GM18861 (cell line): ENCODE data around the gene CSTPP1.
"Not testable (repeated sequence)": the region's sequence is repeated elsewhere in the genome, so short reads cannot be mapped to it uniquely, and the experiment has no call there.

Experiments
- ATAC-seq: cut with Tn5 transposase; IDR thresholded peaks from one replicate; pipeline ENCODE4 v1.9.1; 2021; ENCODE audit not compliant: unreplicated experiment

Gene CSTPP1

GRCh38 chr11:47096871-47097270 lies 160.3 kb downstream of the CSTPP1 start:
- ATAC-seq, result not testable (repeated sequence)

- not testable (repeated sequence) for ATAC-seq
Measured at GRCh38 chr11:47098223-47098622, 161.7 kb downstream of the CSTPP1 start.

GRCh38 chr11:47099214-47099917 lies 162.8 kb downstream of the CSTPP1 start:
- no peak for ATAC-seq

- ATAC-seq, result no peak
Measured at GRCh38 chr11:47099918-47100315, 163.4 kb downstream of the CSTPP1 start.

GRCh38 chr11:47101406-47101805 lies 164.8 kb downstream of the CSTPP1 start:
- ATAC-seq, result no peak

GRCh38 chr11:47104261-47104950 lies 167.8 kb downstream of the CSTPP1 start:
- ATAC-seq, result no peak

GRCh38 chr11:47105541-47105940 lies 169.0 kb downstream of the CSTPP1 start:
- ATAC-seq, result no peak

GRCh38 chr11:47105974-47106373 lies 169.4 kb downstream of the CSTPP1 start:
- no peak for ATAC-seq

GRCh38 chr11:47106798-47107411 lies 170.3 kb downstream of the CSTPP1 start:
- ATAC-seq, result no peak

GRCh38 chr11:47107744-47108143 lies 171.2 kb downstream of the CSTPP1 start:
- ATAC-seq, result no peak

GRCh38 chr11:47108214-47108613 lies 171.7 kb downstream of the CSTPP1 start:
- ATAC-seq, result no peak

- ATAC-seq, result no peak
Measured at GRCh38 chr11:47109051-47109726, 172.6 kb downstream of the CSTPP1 start.

GRCh38 chr11:47109727-47110246 lies 173.2 kb downstream of the CSTPP1 start:
- ATAC-seq, result no peak

- peak; percentile 81 for ATAC-seq
Measured at GRCh38 chr11:47111318-47111804, 174.8 kb downstream of the CSTPP1 start.

- not testable (repeated sequence) for ATAC-seq
Measured at GRCh38 chr11:47112941-47113340, 176.4 kb downstream of the CSTPP1 start.

- ATAC-seq, result not testable (repeated sequence)
Measured at GRCh38 chr11:47118958-47119688, 182.6 kb downstream of the CSTPP1 start.

GRCh38 chr11:47121056-47121455 lies 184.5 kb downstream of the CSTPP1 start:
- ATAC-seq, result no peak

GRCh38 chr11:47121731-47122130 lies 185.2 kb downstream of the CSTPP1 start:
- no peak for ATAC-seq

GRCh38 chr11:47123094-47123493 lies 186.5 kb downstream of the CSTPP1 start:
- ATAC-seq, result no peak

- ATAC-seq, result no peak
Measured at GRCh38 chr11:47124675-47125074, 188.1 kb downstream of the CSTPP1 start.
